Spleen (tissue), 7 donors: ENCODE data around the gene DOCK4.

Experiments used
- POLR2A ChIP-seq, 3 donors: fragments of 450-650 bp; IDR thresholded peaks; one replicate each; pipeline ENCODE4 v1.5.1; 2017; ENCODE audit warnings: antibody characterized with exemption in 3 of 3, mild to moderate bottlenecking in 1 of 3
- POLR2AphosphoS5 ChIP-seq, 3 donors: sonication (generic); formaldehyde crosslinking; IDR thresholded peaks; one replicate each; pipeline ENCODE4 v1.5.1; 2017; ENCODE audit warnings: antibody characterized with exemption in 3 of 3
- TF ChIP-seq, protein P1 (sequence below), 11 experiments: fragments of 200-600 bp in 7 of 11; fragments of 450-650 bp in 4 of 11; sonication (generic) in 4 of 11; IDR thresholded peaks in 8 of 11; conservative IDR thresholded peaks in 3 of 11; 1 replicate in 7 of 11; 2 replicates in 4 of 11; pipeline versions ENCODE4 v1.4.0 to v1.8.0; 2016 to 2021; ENCODE audit warnings: antibody characterized with exemption in 11 of 11, inconsistent platforms in 4 of 11, mild to moderate bottlenecking in 1 of 11
- donor health status: DM: no; HTN: no; CAD: no; lungs with moderate emphysema.
- donor health status: DM: no; HTN: no; CAD: no.
- donor health status: DM: no; HTN: no; CAD: no.

DNA sequence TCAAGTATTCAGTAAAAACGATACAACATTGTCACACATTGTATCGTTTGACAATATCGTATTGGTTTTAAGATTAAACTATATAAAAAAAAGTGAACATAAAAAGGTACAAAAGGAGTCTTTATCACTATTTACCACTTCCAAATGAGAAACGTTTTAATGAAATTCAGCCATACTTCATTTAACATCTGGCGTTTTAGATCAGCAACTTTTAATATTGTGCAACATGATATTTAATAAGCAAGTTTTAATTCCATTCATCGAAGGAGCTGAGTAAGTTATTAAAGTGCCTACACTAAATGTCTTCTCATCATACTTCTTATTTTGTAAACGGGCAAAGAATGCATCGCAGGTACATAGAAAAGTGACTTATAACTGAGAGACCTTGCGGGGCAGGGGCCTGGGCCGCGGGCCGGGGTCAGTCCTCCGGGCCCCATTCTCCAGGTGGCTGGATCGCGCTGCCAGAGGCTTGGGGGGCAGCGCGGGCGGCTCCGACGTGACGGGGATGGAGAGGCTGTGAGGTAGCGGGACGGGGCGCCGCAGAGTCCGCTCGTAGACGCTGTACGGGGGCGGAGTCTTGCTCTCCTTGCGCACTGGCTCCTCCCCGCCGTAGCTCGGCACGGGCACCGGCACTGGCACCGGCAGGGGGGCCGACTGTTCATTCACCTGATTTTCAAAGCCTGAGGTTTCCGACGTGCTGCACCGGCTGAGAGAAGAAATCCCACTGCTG is 478.1 kb downstream of the DOCK4 start:
- TF ChIP-seq, protein P1, sequence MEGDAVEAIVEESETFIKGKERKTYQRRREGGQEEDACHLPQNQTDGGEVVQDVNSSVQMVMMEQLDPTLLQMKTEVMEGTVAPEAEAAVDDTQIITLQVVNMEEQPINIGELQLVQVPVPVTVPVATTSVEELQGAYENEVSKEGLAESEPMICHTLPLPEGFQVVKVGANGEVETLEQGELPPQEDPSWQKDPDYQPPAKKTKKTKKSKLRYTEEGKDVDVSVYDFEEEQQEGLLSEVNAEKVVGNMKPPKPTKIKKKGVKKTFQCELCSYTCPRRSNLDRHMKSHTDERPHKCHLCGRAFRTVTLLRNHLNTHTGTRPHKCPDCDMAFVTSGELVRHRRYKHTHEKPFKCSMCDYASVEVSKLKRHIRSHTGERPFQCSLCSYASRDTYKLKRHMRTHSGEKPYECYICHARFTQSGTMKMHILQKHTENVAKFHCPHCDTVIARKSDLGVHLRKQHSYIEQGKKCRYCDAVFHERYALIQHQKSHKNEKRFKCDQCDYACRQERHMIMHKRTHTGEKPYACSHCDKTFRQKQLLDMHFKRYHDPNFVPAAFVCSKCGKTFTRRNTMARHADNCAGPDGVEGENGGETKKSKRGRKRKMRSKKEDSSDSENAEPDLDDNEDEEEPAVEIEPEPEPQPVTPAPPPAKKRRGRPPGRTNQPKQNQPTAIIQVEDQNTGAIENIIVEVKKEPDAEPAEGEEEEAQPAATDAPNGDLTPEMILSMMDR (IDR thresholded peaks at IDR 0.05 in 8 of 11, conservative IDR thresholded peaks at IDR 0.05 in 3 of 11) = no peak
- no peak for TF ChIP-seq POLR2A (IDR thresholded peaks at IDR 0.05)
- TF ChIP-seq POLR2AphosphoS5 (IDR thresholded peaks at IDR 0.05) = no peak
